ENCODE data around the gene AUTS2. TPM values are rescaled to one million over a fixed set of nuclear protein-coding genes. Genes with fewer than 3 reads are reported as not detected.

AUTS2 gene
- total and polyA plus RNA-seq, 4 experiments from 2014 or later, result 3.4 to 35.2 (median 25.5) TPM

GRCh38 chr7:69862413-69863064 is 264.3 kb downstream of the AUTS2 start:
- DNase-seq, result no peak
- Histone ChIP-seq H3K27ac (ENCODE audit: low read depth, low read length) (no peak overlapping the region), H3K36me3 (ENCODE audit: insufficient read depth, low read length) (no peaks in the 10 kb centered on the region), H3K4me3 (ENCODE audit: low read length in 2 of 2) (no peak overlapping the region), H3K4me1 (ENCODE audit: insufficient read depth, low read length) (no peaks in the 10 kb centered on the region), H3K27me3 (ENCODE audit: insufficient read depth, low read length) (no peaks in the 10 kb centered on the region), H3K9me3 (ENCODE audit: control insufficient read depth in 1 of 2, low read length in 2 of 2) (no peaks in the 10 kb centered on the region)
- H3K9me3 Mint-ChIP-seq, result no peaks in the 10 kb centered on the region
- H3K4me3 Mint-ChIP-seq, result no peak overlapping the region
- POLR2A ChIA-PET (ENCODE audit: partially characterized antibody), result no interaction called here
- H3K27ac Mint-ChIP-seq, result no peak overlapping the region
- H3K27me3 Mint-ChIP-seq, result peaks cover 0 to 1% of the 10 kb centered on the region in 2 donors
- no peaks in the 10 kb centered on the region for H3K4me1 Mint-ChIP-seq
- H3K36me3 Mint-ChIP-seq, result no peaks in the 10 kb centered on the region
- CTCF ChIA-PET (ENCODE audit: partially characterized antibody), result no interaction called here
- intact Hi-C loops (cut with micrococcal nuclease), result no loop called here

GRCh38 chr7:69864274-69864673 is 266.0 kb downstream of the AUTS2 start:
- no peaks in the 10 kb centered on the region for H3K9me3 ChIP-seq (ENCODE audit: control insufficient read depth in 1 of 2, low read length in 2 of 2)
- H3K4me3 ChIP-seq (ENCODE audit: low read length in 2 of 2), result no peak overlapping the region
- H3K27ac ChIP-seq (ENCODE audit: low read depth, low read length), result no peak overlapping the region
- ChIA-PET CTCF (ENCODE audit: partially characterized antibody) (no interaction called here), POLR2A (ENCODE audit: partially characterized antibody) (no interaction called here)
- Mint-ChIP-seq H3K27me3 (peaks cover 0 to 1% of the 10 kb centered on the region in 2 donors), H3K36me3 (no peaks in the 10 kb centered on the region), H3K9me3 (no peaks in the 10 kb centered on the region), H3K4me1 (no peaks in the 10 kb centered on the region), H3K4me3 (no peak overlapping the region), H3K27ac (no peak overlapping the region)
- no peaks in the 10 kb centered on the region for H3K36me3 ChIP-seq (ENCODE audit: insufficient read depth, low read length)
- no peaks in the 10 kb centered on the region for H3K27me3 ChIP-seq (ENCODE audit: insufficient read depth, low read length)
- no peak for DNase-seq
- no peaks in the 10 kb centered on the region for H3K4me1 ChIP-seq (ENCODE audit: insufficient read depth, low read length)
- intact Hi-C loops (cut with micrococcal nuclease), result no loop called here

DNA sequence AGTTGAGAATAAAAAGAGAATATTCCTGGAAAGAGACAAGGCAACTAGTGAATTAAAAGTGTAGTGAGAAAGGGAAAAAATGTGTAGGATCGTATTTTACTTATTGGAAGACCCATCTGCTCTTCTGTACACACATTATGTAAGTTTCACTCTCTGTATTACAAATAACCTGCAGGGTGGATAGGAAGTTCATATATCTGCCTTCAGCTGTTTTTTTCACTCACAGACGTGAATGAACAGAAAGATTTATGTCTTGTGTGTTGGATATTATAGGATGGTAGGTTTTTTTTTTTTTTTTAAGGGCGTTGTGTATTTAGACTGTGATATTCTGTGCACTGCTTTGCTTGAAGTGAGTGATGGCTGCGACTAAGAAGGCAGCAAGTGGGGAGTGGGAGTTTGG is 266.5 kb downstream of the AUTS2 start:
- Mint-ChIP-seq H3K4me3 (no peak overlapping the region), H3K27me3 (peaks cover 0 to 1% of the 10 kb centered on the region in 2 donors), H3K27ac (no peak overlapping the region), H3K9me3 (no peaks in the 10 kb centered on the region), H3K36me3 (no peaks in the 10 kb centered on the region), H3K4me1 (no peaks in the 10 kb centered on the region)
- DNase-seq, result no peak
- intact Hi-C loops (cut with micrococcal nuclease), result no loop called here
- CTCF ChIA-PET (ENCODE audit: partially characterized antibody), result no interaction called here
- H3K9me3 ChIP-seq (ENCODE audit: control insufficient read depth in 1 of 2, low read length in 2 of 2), result no peaks in the 10 kb centered on the region
- H3K4me3 ChIP-seq (ENCODE audit: low read length in 2 of 2), result no peak overlapping the region
- H3K36me3 ChIP-seq (ENCODE audit: insufficient read depth, low read length), result no peaks in the 10 kb centered on the region
- POLR2A ChIA-PET (ENCODE audit: partially characterized antibody), result no interaction called here
- H3K27ac ChIP-seq (ENCODE audit: low read depth, low read length), result no peak overlapping the region
- no peaks in the 10 kb centered on the region for H3K27me3 ChIP-seq (ENCODE audit: insufficient read depth, low read length)
- H3K4me1 ChIP-seq (ENCODE audit: insufficient read depth, low read length), result no peaks in the 10 kb centered on the region

DNA sequence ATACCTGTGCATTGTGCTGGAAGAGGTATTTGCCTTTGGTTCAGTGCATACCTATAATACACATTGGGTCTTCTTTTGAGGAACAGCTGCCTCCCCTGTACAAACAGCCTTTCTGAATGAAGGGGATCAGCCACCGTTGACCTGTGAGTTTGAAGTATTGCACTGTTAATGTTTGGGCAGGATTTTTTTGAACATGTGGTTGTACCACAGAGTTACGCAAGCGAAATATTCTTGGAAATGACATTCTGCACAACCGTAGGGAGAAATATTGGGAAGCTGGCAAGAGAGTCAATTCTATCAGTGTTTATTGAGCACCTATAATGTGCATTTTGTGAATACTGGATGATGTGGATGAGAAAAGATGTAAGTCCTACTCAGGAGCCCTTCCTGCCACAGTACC is 270.6 kb downstream of the AUTS2 start:
- no peaks in the 10 kb centered on the region for H3K4me1 Mint-ChIP-seq
- Histone ChIP-seq H3K4me1 (ENCODE audit: insufficient read depth, low read length) (no peaks in the 10 kb centered on the region), H3K36me3 (ENCODE audit: insufficient read depth, low read length) (no peaks in the 10 kb centered on the region), H3K27me3 (ENCODE audit: insufficient read depth, low read length) (no peaks in the 10 kb centered on the region), H3K9me3 (ENCODE audit: control insufficient read depth in 1 of 2, low read length in 2 of 2) (no peaks in the 10 kb centered on the region), H3K4me3 (ENCODE audit: low read length in 2 of 2) (no peak overlapping the region), H3K27ac (ENCODE audit: low read depth, low read length) (no peak overlapping the region)
- no peaks in the 10 kb centered on the region for H3K36me3 Mint-ChIP-seq
- ChIA-PET POLR2A (ENCODE audit: partially characterized antibody) (no interaction called here), CTCF (ENCODE audit: partially characterized antibody) (no interaction called here)
- intact Hi-C loops (cut with micrococcal nuclease), result no loop called here
- H3K27me3 Mint-ChIP-seq, result peaks cover 0 to 1% of the 10 kb centered on the region in 2 donors
- no peak overlapping the region for H3K4me3 Mint-ChIP-seq
- no peak overlapping the region for H3K27ac Mint-ChIP-seq
- DNase-seq, result no peak
- no peaks in the 10 kb centered on the region for H3K9me3 Mint-ChIP-seq

GRCh38 chr7:69871213-69871885 is 273.1 kb downstream of the AUTS2 start:
- H3K4me1 ChIP-seq (ENCODE audit: insufficient read depth, low read length), result no peaks in the 10 kb centered on the region
- H3K27me3 ChIP-seq (ENCODE audit: insufficient read depth, low read length), result no peaks in the 10 kb centered on the region
- Mint-ChIP-seq H3K27ac (no peak overlapping the region), H3K4me1 (no peaks in the 10 kb centered on the region), H3K9me3 (peaks cover 0 to 2% (median 0%) of the 10 kb centered on the region in 8 donors), H3K27me3 (peaks cover 0 to 2% of the 10 kb centered on the region in 2 donors), H3K36me3 (no peaks in the 10 kb centered on the region), H3K4me3 (no peak overlapping the region)
- CTCF ChIA-PET (ENCODE audit: partially characterized antibody), result no interaction called here
- POLR2A ChIA-PET (ENCODE audit: partially characterized antibody), result no interaction called here
- no peak for DNase-seq
- H3K4me3 ChIP-seq (ENCODE audit: low read length in 2 of 2), result no peak overlapping the region
- no peaks in the 10 kb centered on the region for H3K9me3 ChIP-seq (ENCODE audit: control insufficient read depth in 1 of 2, low read length in 2 of 2)
- intact Hi-C loops (cut with micrococcal nuclease), result no loop called here
- H3K36me3 ChIP-seq (ENCODE audit: insufficient read depth, low read length), result no peaks in the 10 kb centered on the region
- no peak overlapping the region for H3K27ac ChIP-seq (ENCODE audit: low read depth, low read length)

GRCh38 chr7:69871886-69872569 is 273.8 kb downstream of the AUTS2 start:
- CTCF ChIA-PET (ENCODE audit: partially characterized antibody), result no interaction called here
- POLR2A ChIA-PET (ENCODE audit: partially characterized antibody), result no interaction called here
- H3K36me3 Mint-ChIP-seq, result no peaks in the 10 kb centered on the region
- intact Hi-C loops (cut with micrococcal nuclease), result no loop called here
- Histone ChIP-seq H3K9me3 (ENCODE audit: control insufficient read depth in 1 of 2, low read length in 2 of 2) (no peaks in the 10 kb centered on the region), H3K27me3 (ENCODE audit: insufficient read depth, low read length) (no peaks in the 10 kb centered on the region), H3K36me3 (ENCODE audit: insufficient read depth, low read length) (no peaks in the 10 kb centered on the region), H3K4me3 (ENCODE audit: low read length in 2 of 2) (no peak overlapping the region), H3K27ac (ENCODE audit: low read depth, low read length) (no peak overlapping the region), H3K4me1 (ENCODE audit: insufficient read depth, low read length) (no peaks in the 10 kb centered on the region)
- peaks cover 0 to 2% (median 0%) of the 10 kb centered on the region in 8 donors for H3K9me3 Mint-ChIP-seq
- DNase-seq, result no peak
- no peak overlapping the region for H3K27ac Mint-ChIP-seq
- no peaks in the 10 kb centered on the region for H3K4me1 Mint-ChIP-seq
- H3K4me3 Mint-ChIP-seq, result no peak overlapping the region
- H3K27me3 Mint-ChIP-seq, result peaks cover 0 to 2% of the 10 kb centered on the region in 2 donors

DNA sequence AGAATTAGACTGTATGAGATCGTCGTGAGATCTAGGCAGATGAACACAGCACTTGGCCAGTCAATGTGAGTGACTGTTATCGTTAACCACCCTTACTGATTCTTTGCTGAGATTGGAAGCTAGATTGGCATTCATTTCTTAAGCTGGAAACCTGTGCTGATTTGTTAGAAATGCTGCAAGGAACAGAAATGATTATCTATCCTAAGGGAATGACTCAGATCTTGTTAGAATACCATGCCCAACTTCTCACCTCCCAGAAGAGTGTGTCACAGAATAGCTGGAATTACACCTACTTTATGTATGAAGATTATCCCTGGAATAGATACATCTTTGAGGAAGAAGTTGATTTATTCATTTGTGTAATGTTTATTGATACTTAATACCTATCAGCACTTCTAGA is 275.2 kb downstream of the AUTS2 start:
- H3K4me1 ChIP-seq (ENCODE audit: insufficient read depth, low read length), result no peaks in the 10 kb centered on the region
- H3K4me1 Mint-ChIP-seq, result no peaks in the 10 kb centered on the region
- ChIA-PET CTCF (ENCODE audit: partially characterized antibody) (no interaction called here), POLR2A (ENCODE audit: partially characterized antibody) (no interaction called here)
- H3K36me3 ChIP-seq (ENCODE audit: insufficient read depth, low read length), result no peaks in the 10 kb centered on the region
- no peak overlapping the region for H3K27ac ChIP-seq (ENCODE audit: low read depth, low read length)
- H3K4me3 Mint-ChIP-seq, result no peak overlapping the region
- H3K36me3 Mint-ChIP-seq, result no peaks in the 10 kb centered on the region
- no peaks in the 10 kb centered on the region for H3K9me3 ChIP-seq (ENCODE audit: control insufficient read depth in 1 of 2, low read length in 2 of 2)
- no peaks in the 10 kb centered on the region for H3K27me3 ChIP-seq (ENCODE audit: insufficient read depth, low read length)
- peaks cover 0 to 4% of the 10 kb centered on the region in 2 donors for H3K27me3 Mint-ChIP-seq
- intact Hi-C loops (cut with micrococcal nuclease), result no loop called here
- DNase-seq, result no peak
- peaks cover 0 to 5% (median 0%) of the 10 kb centered on the region in 8 donors for H3K9me3 Mint-ChIP-seq
- H3K4me3 ChIP-seq (ENCODE audit: low read length in 2 of 2), result no peak overlapping the region
- H3K27ac Mint-ChIP-seq, result no peak overlapping the region

All from CD4-positive, alpha-beta memory T cell (primary cell).